ENCODE measurements around the gene PRRC2B.

- TF ChIP-seq ZNF746 (CRISPR knock-in tag; IDR thresholded peaks at IDR 0.05), result no peak
- no peak for TF ChIP-seq ZNF24 (IDR thresholded peaks at IDR 0.05)
- TF ChIP-seq FOXK2 (IDR thresholded peaks at IDR 0.05), result no peak
- TF ChIP-seq ZNF605 (CRISPR knock-in tag; IDR thresholded peaks at IDR 0.05), result no peak
- no peak for TF ChIP-seq CTCF (CRISPR knock-in tag; IDR thresholded peaks at IDR 0.05)
- TF ChIP-seq NR2F1 (CRISPR knock-in tag; IDR thresholded peaks at IDR 0.05), result no peak
- TF ChIP-seq EP300 (IDR thresholded peaks at IDR 0.05; ENCODE audit: low read depth in 2 of 2, low read length in 2 of 2), result no peak
- TF ChIP-seq EP300 (CRISPR knock-in tag; IDR thresholded peaks at IDR 0.05; ENCODE audit: borderline replicate concordance), result no peak
- TF ChIP-seq POLR2AphosphoS5 (IDR thresholded peaks at IDR 0.05; ENCODE audit: low read depth, low read length), result no peak
- TF ChIP-seq KDM6A (CRISPR knock-in tag; IDR thresholded peaks at IDR 0.05; ENCODE audit: low read depth), result no peak
- TF ChIP-seq JUND (CRISPR knock-in tag; IDR thresholded peaks at IDR 0.05), result no peak
- TF ChIP-seq FOXA1 (IDR thresholded peaks at IDR 0.05), result no peak
- no peak for TF ChIP-seq FOXA1 (CRISPR knock-in tag; IDR thresholded peaks at IDR 0.05)
Measured at GRCh38 chr9:131400627-131401026, 6.7 kb downstream of the PRRC2B start.
